ENCODE measurements around the gene JSRP1.

DNA sequence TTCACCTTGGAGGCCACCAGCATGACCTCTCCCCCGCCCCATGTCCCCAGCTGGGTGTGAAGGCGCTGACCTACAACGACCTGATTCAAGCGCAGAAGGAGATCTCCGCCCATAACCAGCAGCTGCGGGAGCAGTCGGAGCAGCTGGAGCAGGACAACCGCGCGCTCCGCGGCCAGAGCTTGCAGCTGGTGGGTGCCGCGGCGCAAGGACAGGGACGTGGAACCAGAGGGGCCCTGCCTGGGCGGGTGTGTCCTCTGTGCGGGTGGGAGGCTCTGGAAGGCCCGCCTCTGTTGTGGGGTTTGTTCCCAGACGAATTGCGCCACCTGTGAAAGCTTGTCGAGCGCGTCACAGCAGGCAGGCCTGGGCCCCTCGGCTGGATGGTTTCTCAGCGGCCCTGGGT is 42.4 kb downstream of the JSRP1 start:
- TF ChIP-seq, protein P1, sequence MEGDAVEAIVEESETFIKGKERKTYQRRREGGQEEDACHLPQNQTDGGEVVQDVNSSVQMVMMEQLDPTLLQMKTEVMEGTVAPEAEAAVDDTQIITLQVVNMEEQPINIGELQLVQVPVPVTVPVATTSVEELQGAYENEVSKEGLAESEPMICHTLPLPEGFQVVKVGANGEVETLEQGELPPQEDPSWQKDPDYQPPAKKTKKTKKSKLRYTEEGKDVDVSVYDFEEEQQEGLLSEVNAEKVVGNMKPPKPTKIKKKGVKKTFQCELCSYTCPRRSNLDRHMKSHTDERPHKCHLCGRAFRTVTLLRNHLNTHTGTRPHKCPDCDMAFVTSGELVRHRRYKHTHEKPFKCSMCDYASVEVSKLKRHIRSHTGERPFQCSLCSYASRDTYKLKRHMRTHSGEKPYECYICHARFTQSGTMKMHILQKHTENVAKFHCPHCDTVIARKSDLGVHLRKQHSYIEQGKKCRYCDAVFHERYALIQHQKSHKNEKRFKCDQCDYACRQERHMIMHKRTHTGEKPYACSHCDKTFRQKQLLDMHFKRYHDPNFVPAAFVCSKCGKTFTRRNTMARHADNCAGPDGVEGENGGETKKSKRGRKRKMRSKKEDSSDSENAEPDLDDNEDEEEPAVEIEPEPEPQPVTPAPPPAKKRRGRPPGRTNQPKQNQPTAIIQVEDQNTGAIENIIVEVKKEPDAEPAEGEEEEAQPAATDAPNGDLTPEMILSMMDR (conservative IDR thresholded peaks at IDR 0.05; ENCODE audit: low read depth in 2 of 2) = no peak; a peak in 1 of 4 replicates
- TF ChIP-seq POLR2AphosphoS5 (IDR thresholded peaks at IDR 0.05; ENCODE audit: low read depth) (no peak), EZH2phosphoT487 (IDR thresholded peaks at IDR 0.05; ENCODE audit: unreplicated experiment) (no peak), EZH2 (IDR thresholded peaks at IDR 0.05; ENCODE audit: low read depth, unreplicated experiment) (no peak), NANOG (IDR thresholded peaks at IDR 0.05; ENCODE audit: borderline replicate concordance) (no peak), JUNB (IDR thresholded peaks at IDR 0.05; ENCODE audit: unreplicated experiment) (no peak), STAT1 (IDR thresholded peaks at IDR 0.05; ENCODE audit: unreplicated experiment) (no peak)
- TF ChIP-seq, protein P2, sequence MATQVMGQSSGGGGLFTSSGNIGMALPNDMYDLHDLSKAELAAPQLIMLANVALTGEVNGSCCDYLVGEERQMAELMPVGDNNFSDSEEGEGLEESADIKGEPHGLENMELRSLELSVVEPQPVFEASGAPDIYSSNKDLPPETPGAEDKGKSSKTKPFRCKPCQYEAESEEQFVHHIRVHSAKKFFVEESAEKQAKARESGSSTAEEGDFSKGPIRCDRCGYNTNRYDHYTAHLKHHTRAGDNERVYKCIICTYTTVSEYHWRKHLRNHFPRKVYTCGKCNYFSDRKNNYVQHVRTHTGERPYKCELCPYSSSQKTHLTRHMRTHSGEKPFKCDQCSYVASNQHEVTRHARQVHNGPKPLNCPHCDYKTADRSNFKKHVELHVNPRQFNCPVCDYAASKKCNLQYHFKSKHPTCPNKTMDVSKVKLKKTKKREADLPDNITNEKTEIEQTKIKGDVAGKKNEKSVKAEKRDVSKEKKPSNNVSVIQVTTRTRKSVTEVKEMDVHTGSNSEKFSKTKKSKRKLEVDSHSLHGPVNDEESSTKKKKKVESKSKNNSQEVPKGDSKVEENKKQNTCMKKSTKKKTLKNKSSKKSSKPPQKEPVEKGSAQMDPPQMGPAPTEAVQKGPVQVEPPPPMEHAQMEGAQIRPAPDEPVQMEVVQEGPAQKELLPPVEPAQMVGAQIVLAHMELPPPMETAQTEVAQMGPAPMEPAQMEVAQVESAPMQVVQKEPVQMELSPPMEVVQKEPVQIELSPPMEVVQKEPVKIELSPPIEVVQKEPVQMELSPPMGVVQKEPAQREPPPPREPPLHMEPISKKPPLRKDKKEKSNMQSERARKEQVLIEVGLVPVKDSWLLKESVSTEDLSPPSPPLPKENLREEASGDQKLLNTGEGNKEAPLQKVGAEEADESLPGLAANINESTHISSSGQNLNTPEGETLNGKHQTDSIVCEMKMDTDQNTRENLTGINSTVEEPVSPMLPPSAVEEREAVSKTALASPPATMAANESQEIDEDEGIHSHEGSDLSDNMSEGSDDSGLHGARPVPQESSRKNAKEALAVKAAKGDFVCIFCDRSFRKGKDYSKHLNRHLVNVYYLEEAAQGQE (IDR thresholded peaks at IDR 0.05; ENCODE audit: unreplicated experiment) = no peak

Measured in GM23338 (cell line).